Lower leg skin (tissue), 3 donors: Measurements from ENCODE around the gene STAT5B.

ENCODE experiments used
- CTCF ChIP-seq, 3 donors: fragments of 450-650 bp; IDR thresholded peaks; one replicate each; pipeline ENCODE4 v1.5.1; 2016; ENCODE audit warnings: antibody characterized with exemption in 3 of 3, mild to moderate bottlenecking in 3 of 3, moderate library complexity in 2 of 3
- POLR2A ChIP-seq, 2 donors: fragments of 450-650 bp; IDR thresholded peaks; one replicate each; pipeline ENCODE4 v1.6.1; 2016 to 2017; ENCODE audit warnings: antibody characterized with exemption in 2 of 2, mild to moderate bottlenecking in 1 of 2, moderate library complexity in 1 of 2

GRCh38 chr17:42325026-42325425 lies 48.8 kb upstream of the STAT5B start:
- TF ChIP-seq CTCF (IDR thresholded peaks at IDR 0.05), result no peak
- TF ChIP-seq POLR2A (IDR thresholded peaks at IDR 0.05), result no peak
